Measurements from ENCODE around the gene CEACAM21. TPM values are rescaled to one million over a fixed set of nuclear protein-coding genes. Genes with fewer than 3 reads are reported as not detected.

The CEACAM21 gene
- total RNA-seq, 2 donors from 2014 or later, result 1.5 TPM; not detected in 1

Other genes with a start within 250 kb of the CEACAM21 start
- 10 to 100 TPM in 1 of 2 donors, 1 to 10 TPM in 1; 7.4 to 14.7 TPM for gene TGFB1, start 222.2 kb upstream of the CEACAM21 start, total RNA-seq
- 1 to 10 TPM; 6.2 to 8.6 TPM for gene B9D2, start 212.0 kb upstream of the CEACAM21 start, total RNA-seq
- 1 to 10 TPM; 2.8 to 4.9 TPM for gene TMEM91, start 199.6 kb upstream of the CEACAM21 start, total RNA-seq
- 10 to 100 TPM; 11.8 to 12.7 TPM for gene EXOSC5, start 178.8 kb upstream of the CEACAM21 start, total RNA-seq
- gene BCKDHA, start 178.3 kb upstream of the CEACAM21 start, total RNA-seq, result 10 to 100 TPM; 17.3 to 20.4 TPM
- gene B3GNT8, start 148.8 kb upstream of the CEACAM21 start, total RNA-seq, result 10 to 100 TPM; 28.7 to 94.9 TPM
- gene DMAC2, start 136.3 kb upstream of the CEACAM21 start, total RNA-seq, result 10 to 100 TPM; 43.6 to 48.9 TPM
- gene ERICH4, start 133.0 kb upstream of the CEACAM21 start, total RNA-seq, result not detected
- gene CEACAM4, start 50.9 kb downstream of the CEACAM21 start, total RNA-seq, result under 1 TPM; 0.22 to 0.24 TPM
- 1,000 to 10,000 TPM; 2,049 to 2,156 TPM for gene CEACAM7, start 112.1 kb downstream of the CEACAM21 start, total RNA-seq
- gene CEACAM5, start 132.5 kb downstream of the CEACAM21 start, total RNA-seq, result 1,000 to 10,000 TPM; 4,350 to 5,481 TPM
- 100 to 1,000 TPM; 485 to 596 TPM for gene CEACAM6, start 179.4 kb downstream of the CEACAM21 start, total RNA-seq
- 1 to 10 TPM; 1.2 to 4.8 TPM for gene CEACAM3, start 220.4 kb downstream of the CEACAM21 start, total RNA-seq

Data from left colon (tissue), 2 donors.